HG03045 (cell line): ENCODE results near the gene OTULIN.

ENCODE experiments used
- ATAC-seq: cut with Tn5 transposase; IDR thresholded peaks from one replicate; pipeline ENCODE4 v1.9.1; 2021; ENCODE audit warnings: mild to moderate bottlenecking, moderate library complexity; ENCODE audit not compliant: unreplicated experiment

The OTULIN gene

GRCh38 chr5:14667770-14668169, 3.3 kb downstream of the OTULIN start:
- no peak for ATAC-seq

GRCh38 chr5:14668181-14668591, 3.7 kb downstream of the OTULIN start:
- ATAC-seq = no peak

- ATAC-seq = no peak
Measured at GRCh38 chr5:14669415-14669814, 4.9 kb downstream of the OTULIN start.

GRCh38 chr5:14669975-14670374, 5.5 kb downstream of the OTULIN start:
- no peak for ATAC-seq

GRCh38 chr5:14671414-14671813, 6.9 kb downstream of the OTULIN start:
- no peak for ATAC-seq

- no peak for ATAC-seq
Measured at GRCh38 chr5:14672082-14672481, 7.6 kb downstream of the OTULIN start.

- ATAC-seq = no peak
Measured at GRCh38 chr5:14672484-14673394, 8.2 kb downstream of the OTULIN start.

GRCh38 chr5:14673443-14673842, 8.9 kb downstream of the OTULIN start:
- ATAC-seq = no peak

GRCh38 chr5:14674983-14675854, 10.7 kb downstream of the OTULIN start:
- ATAC-seq = peak; percentile 14

- ATAC-seq = peak; percentile 42
Measured at GRCh38 chr5:14675865-14676300, 11.4 kb downstream of the OTULIN start.

- ATAC-seq = peak; percentile 45
Measured at GRCh38 chr5:14676320-14676719, 11.8 kb downstream of the OTULIN start.

GRCh38 chr5:14678773-14679334, 14.3 kb downstream of the OTULIN start:
- ATAC-seq = no peak

GRCh38 chr5:14679595-14679994, 15.1 kb downstream of the OTULIN start:
- no peak for ATAC-seq

GRCh38 chr5:14681236-14681752, 16.8 kb downstream of the OTULIN start:
- no peak for ATAC-seq

GRCh38 chr5:14683906-14684455, 19.5 kb downstream of the OTULIN start:
- ATAC-seq = no peak

GRCh38 chr5:14684757-14685156, 20.2 kb downstream of the OTULIN start:
- no peak for ATAC-seq

- ATAC-seq = peak; percentile 97
Measured at GRCh38 chr5:14685757-14686156, 21.2 kb downstream of the OTULIN start.

GRCh38 chr5:14686517-14686916, 22.0 kb downstream of the OTULIN start:
- no peak for ATAC-seq

GRCh38 chr5:14687023-14687665, 22.6 kb downstream of the OTULIN start:
- ATAC-seq = no peak

- no peak for ATAC-seq
Measured at GRCh38 chr5:14693070-14693469, 28.6 kb downstream of the OTULIN start.
